SU-DHL-6 (cell line): Measurements from ENCODE around the gene DUSP28.

Experiments used
- CTCF ChIP-seq: fragments of 200-600 bp; sonication (generic); IDR thresholded peaks from one replicate; pipeline ENCODE4 v1.5.1; 2017; ENCODE audit warnings: antibody characterized with exemption, mild to moderate bottlenecking, low read length, moderate library complexity; ENCODE audit not compliant: insufficient read depth, poor library complexity, severe bottlenecking
- EZH2phosphoT487 ChIP-seq: fragments of 200-600 bp; sonication (generic), shearing (Covaris generic); conservative IDR thresholded peaks from 2 replicates; pipeline ENCODE4 v1.6.1; 2018; ENCODE audit warnings: mild to moderate bottlenecking, antibody characterized with exemption, low read length, moderate library complexity, mixed read lengths

- TF ChIP-seq CTCF = no peak
- no peak for TF ChIP-seq EZH2phosphoT487
Observed at GRCh38 chr2:240564561-240565332, 4.6 kb downstream of the DUSP28 start.
